HT1080 (cell line): ENCODE measurements around the gene RDH11. TPM values are rescaled to one million over a fixed set of nuclear protein-coding genes. Genes with fewer than 3 reads are reported as not detected.
A peak's percentile ranks its signal among the peaks of the same experiment; 100 is the strongest.

Experiments used
- DNase-seq: peaks from one replicate; pipeline ENCODE4 v3.0.0-alpha.2; 2015; ENCODE audit warnings: low read depth
- total RNA-seq: library from RNA; depleted of rRNA; stranded (reverse); fragments of >200 nt; shearing (Covaris generic); gene quantifications from 2 replicates; pipeline ENCODE4 v1.2.3, GENCODE V29; 2014

RDH11 gene
- total RNA-seq, 1 experiment from 2014 or later, result 91.2 TPM

- DNase-seq, result peak; percentile 69
Observed at GRCh38 chr14:67704484-67705089, 9.0 kb upstream of the RDH11 start.

GRCh38 chr14:67703997-67704396, 8.4 kb upstream of the RDH11 start:
- DNase-seq, result no peak

- peak; percentile 50 for DNase-seq
Observed at GRCh38 chr14:67701492-67701891, 5.9 kb upstream of the RDH11 start, which contains the start of gene RDH12. TSS of gene RDH12 (plus strand) at chr14:67701886. CDS start at chr14:67722643, 20,757 bp downstream.

- no peak for DNase-seq
Observed at GRCh38 chr14:67698179-67698578, 2.6 kb upstream of the RDH11 start.

- no peak for DNase-seq
Observed at GRCh38 chr14:67697006-67697405, 1.4 kb upstream of the RDH11 start.

GRCh38 chr14:67694791-67695393, 672 bp downstream of the RDH11 start:
- peak; percentile 90 for DNase-seq

- DNase-seq, result no peak
Observed at GRCh38 chr14:67690011-67690410, 5.6 kb downstream of the RDH11 start.

GRCh38 chr14:67683842-67684241, 11.7 kb downstream of the RDH11 start:
- no peak for DNase-seq

- DNase-seq, result peak; percentile 23
Observed at GRCh38 chr14:67680941-67681340, 14.6 kb downstream of the RDH11 start.

GRCh38 chr14:67680121-67680602, 15.4 kb downstream of the RDH11 start:
- DNase-seq, result peak; percentile 93

- DNase-seq, result no peak
Observed at GRCh38 chr14:67679006-67679405, 16.6 kb downstream of the RDH11 start.

GRCh38 chr14:67675219-67675582, 20.4 kb downstream of the RDH11 start:
- DNase-seq, result no peak

- DNase-seq, result peak; percentile 84
Observed at GRCh38 chr14:67674480-67675218, 20.9 kb downstream of the RDH11 start, which contains the start of gene VTI1B. TSS of gene VTI1B (minus strand) at chr14:67674632. CDS start at chr14:67674489, 143 bp downstream.

GRCh38 chr14:67674139-67674479, 21.5 kb downstream of the RDH11 start:
- peak; percentile 62 for DNase-seq

- DNase-seq, result no peak
Observed at GRCh38 chr14:67673451-67673850, 22.1 kb downstream of the RDH11 start.

GRCh38 chr14:67668559-67668958, 27.0 kb downstream of the RDH11 start:
- no peak for DNase-seq

- peak; percentile 55 for DNase-seq
Observed at GRCh38 chr14:67666750-67667449, 28.7 kb downstream of the RDH11 start.

GRCh38 chr14:67665868-67666267, 29.7 kb downstream of the RDH11 start:
- DNase-seq, result no peak

- no peak for DNase-seq
Observed at GRCh38 chr14:67663633-67664032, 31.9 kb downstream of the RDH11 start.

GRCh38 chr14:67653651-67654280, 41.8 kb downstream of the RDH11 start:
- DNase-seq, result no peak

GRCh38 chr14:67652189-67652588, 43.4 kb downstream of the RDH11 start:
- no peak for DNase-seq
